TTC549 (cell line): Measurements from ENCODE around the gene NT5DC2.

Experiments
- FAIRE-seq: peaks from 2 replicates; lab custom pipeline; 2012; peaks lifted over from hg19 to GRCh38; lab: Jason Lieb, UNC

The NT5DC2 gene

DNA sequence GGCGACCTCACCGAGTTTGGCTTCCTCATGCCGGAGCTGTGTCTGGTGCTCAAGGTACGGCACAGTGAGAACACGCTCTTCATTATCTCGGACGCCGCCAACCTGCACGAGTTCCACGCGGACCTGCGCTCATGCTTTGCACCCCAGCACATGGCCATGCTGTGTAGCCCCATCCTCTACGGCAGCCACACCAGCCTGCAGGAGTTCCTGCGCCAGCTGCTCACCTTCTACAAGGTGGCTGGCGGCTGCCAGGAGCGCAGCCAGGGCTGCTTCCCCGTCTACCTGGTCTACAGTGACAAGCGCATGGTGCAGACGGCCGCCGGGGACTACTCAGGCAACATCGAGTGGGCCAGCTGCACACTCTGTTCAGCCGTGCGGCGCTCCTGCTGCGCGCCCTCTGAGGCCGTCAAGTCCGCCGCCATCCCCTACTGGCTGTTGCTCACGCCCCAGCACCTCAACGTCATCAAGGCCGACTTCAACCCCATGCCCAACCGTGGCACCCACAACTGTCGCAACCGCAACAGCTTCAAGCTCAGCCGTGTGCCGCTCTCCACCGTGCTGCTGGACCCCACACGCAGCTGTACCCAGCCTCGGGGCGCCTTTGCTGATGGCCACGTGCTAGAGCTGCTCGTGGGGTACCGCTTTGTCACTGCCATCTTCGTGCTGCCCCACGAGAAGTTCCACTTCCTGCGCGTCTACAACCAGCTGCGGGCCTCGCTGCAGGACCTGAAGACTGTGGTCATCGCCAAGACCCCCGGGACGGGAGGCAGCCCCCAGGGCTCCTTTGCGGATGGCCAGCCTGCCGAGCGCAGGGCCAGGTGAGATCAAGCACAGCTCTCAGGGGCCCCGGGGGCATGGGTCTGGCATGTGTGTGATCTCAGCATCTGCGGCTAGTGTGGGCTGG lies 45.6 kb downstream of the NT5DC2 start:
- no peak for FAIRE-seq

DNA sequence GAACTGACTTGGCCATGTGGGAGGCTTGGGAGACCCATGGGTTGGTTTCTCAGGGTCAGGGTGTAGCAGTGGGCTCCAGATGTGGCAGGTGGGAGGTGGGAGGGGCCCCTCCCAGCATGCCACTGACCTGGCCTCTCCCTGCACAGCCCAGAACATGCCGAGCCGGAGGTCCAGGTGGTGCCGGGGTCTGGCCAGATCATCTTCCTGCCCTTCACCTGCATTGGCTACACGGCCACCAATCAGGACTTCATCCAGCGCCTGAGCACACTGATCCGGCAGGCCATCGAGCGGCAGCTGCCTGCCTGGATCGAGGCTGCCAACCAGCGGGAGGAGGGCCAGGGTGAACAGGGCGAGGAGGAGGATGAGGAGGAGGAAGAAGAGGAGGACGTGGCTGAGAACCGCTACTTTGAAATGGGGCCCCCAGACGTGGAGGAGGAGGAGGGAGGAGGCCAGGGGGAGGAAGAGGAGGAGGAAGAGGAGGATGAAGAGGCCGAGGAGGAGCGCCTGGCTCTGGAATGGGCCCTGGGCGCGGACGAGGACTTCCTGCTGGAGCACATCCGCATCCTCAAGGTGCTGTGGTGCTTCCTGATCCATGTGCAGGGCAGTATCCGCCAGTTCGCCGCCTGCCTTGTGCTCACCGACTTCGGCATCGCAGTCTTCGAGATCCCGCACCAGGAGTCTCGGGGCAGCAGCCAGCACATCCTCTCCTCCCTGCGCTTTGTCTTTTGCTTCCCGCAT lies 46.4 kb downstream of the NT5DC2 start:
- FAIRE-seq = no peak

- FAIRE-seq = no peak
These were observed 48.8 kb downstream of the NT5DC2 start for GRCh38 chr3:52484680-52485461.

GRCh38 chr3:52483577-52484381 lies 49.9 kb downstream of the NT5DC2 start:
- FAIRE-seq = no peak

GRCh38 chr3:52483081-52483480 lies 50.6 kb downstream of the NT5DC2 start:
- FAIRE-seq = no peak

GRCh38 chr3:52481819-52482521 lies 51.7 kb downstream of the NT5DC2 start:
- no peak for FAIRE-seq

DNA sequence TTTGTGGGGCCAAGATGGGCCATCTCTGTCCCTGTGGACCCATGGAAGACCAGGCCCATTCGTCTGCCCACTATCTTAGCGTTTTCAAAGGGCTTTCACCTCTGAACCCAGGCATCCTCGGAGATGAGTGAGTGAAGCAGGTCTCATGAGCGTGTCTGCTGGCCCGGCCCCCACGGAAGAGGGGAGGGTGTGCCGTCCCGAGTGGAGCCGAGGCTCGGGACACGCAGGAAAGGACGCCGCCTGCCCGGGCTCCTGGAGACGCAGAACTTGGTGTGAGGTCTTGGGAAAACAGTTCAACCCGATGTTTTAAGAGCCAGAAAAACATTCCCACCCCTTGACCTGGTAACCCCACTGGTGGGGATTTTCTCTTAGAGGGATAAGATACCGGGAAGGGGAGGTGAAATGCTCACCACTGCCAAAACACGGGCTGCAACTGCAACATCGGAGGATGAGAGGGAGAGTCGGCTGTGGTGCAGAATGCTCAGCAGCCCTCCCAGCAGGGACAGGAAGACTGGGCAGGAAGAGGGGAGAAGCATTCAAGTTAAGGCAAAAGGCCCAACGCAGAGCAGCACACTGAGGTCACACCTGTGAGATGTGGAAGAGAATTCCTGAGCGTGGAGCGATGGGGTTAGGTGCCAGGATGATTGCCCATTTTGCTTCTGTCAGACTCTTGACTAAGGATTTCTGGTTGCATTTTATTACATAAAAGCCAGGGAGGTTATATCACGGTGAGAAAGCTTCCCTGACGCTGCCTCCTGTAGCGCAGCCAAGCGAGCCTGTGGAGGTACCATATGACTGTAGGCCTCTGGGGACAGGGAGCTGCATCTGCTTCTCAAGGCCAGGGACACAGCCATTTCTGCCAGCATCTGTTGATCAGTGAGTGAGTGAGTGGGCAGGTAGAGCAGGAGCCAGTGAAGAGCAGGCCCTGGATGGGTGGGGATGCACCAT lies 52.6 kb downstream of the NT5DC2 start:
- FAIRE-seq = no peak

- FAIRE-seq = no peak
These were observed 53.6 kb downstream of the NT5DC2 start for GRCh38 chr3:52479877-52480575.

DNA sequence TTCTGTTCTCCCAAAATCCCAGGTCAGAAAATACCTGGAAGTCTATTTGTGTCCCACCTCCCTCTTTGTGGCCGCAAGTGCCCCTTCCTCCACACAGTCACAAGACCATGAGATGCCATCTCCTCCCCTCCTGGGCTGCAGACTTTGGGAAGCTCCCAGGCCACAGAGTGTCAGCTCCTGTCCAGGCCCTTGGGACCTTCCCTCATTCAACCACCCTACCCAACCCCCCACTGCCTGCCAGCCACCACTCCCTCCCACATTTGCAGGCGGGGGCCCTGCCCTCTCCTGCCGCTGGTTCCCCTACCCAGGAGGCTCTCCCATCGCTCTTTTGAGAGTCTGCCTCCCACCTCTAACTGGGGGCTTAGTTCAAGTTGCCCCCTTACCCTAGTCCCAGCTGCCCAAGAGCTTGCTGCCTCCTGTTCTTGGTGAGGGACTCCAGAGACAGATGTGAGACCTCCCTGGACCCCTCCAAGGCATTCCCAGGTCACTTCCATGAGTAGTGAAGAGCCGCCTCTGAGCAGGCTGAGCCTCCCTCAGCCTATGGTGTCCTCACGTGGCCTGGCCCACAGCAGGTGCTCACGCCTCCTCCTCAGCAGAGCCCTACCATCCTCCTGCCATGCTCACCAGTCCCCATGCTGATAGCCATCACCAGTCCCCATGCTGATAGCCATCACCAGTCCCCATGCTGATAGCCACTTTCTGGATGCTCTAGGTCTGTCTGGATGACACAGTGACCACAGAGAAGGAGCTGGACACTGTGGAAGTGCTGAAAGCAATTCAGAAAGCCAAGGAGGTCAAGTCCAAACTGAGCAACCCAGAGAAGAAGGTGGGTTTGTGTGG lies 54.4 kb downstream of the NT5DC2 start:
- no peak for FAIRE-seq

DNA sequence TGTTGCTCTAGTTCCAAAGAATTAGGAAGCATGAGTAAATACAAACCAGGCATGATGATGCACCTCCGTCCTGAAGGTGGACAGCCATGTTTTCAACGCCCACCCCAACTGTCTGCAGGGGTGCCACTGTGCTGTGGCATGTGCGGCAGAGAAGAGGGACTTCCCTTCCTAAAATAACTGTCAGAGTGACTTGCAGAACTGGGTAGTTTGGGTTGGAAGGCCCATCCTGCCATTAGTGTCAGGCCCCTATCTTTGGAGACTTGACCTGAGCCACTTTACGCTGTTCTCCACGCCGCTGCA lies 55.9 kb downstream of the NT5DC2 start:
- FAIRE-seq = no peak

GRCh38 chr3:52477076-52477795 lies 56.4 kb downstream of the NT5DC2 start:
- no peak for FAIRE-seq
